ENCODE results near the gene FREM3.

DNA sequence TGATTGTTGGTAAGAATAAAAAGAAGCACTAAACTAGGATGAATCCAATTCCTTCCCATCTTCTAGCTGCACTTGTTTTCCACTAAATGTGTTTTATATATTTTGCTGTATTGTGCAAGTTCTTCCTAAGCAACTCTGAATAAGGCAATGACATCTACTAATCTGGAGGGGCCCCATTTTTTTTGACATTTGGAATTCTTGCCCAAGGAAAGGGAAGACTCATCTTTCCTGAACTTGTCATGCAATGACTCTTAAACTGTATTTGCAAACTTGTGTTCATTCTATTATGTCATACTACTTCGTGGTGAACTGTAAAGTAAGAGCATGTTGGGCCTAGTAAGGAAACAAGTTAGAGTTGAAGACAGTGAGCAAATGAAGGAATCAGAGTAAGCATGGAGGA lies 45.9 kb downstream of the FREM3 start:
- TF ChIP-seq POLR2A (IDR thresholded peaks at IDR 0.05; ENCODE audit: control extremely low read depth in 1 of 2, low read depth in 2 of 2, low read length in 2 of 2) (no peak), GABPA (IDR thresholded peaks at IDR 0.05; ENCODE audit: borderline replicate concordance, insufficient read depth, low read length) (no peak), CTCF (IDR thresholded peaks at IDR 0.05; ENCODE audit: control extremely low read depth in 1 of 3, insufficient read depth in 1 of 3, low read depth in 1 of 3, low read length in 3 of 3) (no peak), EZH2 (IDR thresholded peaks at IDR 0.05; ENCODE audit: low read depth, low read length, severe bottlenecking) (no peak), HDAC2 (IDR thresholded peaks at IDR 0.05; ENCODE audit: borderline replicate concordance in 1 of 2, low read depth in 2 of 2, low read length in 2 of 2) (no peak), TEAD4 (IDR thresholded peaks at IDR 0.05; ENCODE audit: low read depth, low read length) (no peak)
